ENCODE results near the gene TTC39B.

TTC39B gene

DNA sequence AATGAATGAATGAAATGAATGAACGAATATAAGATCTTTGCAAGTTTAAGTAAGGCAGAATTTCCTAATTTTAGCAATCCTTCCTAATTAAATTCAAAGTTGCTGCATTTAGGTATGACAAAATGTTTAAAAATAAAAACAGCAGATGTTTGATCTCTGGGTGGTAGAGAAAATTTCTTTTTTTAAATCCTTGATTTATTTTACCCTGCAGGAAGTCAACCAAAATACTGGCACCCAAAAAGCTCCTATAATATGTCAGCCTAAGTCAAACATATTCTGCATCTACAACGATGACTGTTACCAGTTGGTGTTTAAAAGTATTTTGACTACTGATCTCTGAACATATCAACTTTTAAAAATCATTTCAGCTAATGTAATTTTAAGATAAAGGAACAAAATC lies 58.4 kb downstream of the TTC39B start:
- Histone ChIP-seq H3K27ac (no peak overlapping the region), H3K9me3 (ENCODE audit: low read depth, low read length) (no peaks in the 10 kb centered on the region), H3K4me3 (no peak overlapping the region), H3K9ac (ENCODE audit: insufficient read length) (no peak overlapping the region), H3K36me3 (ENCODE audit: insufficient read depth, low read length) (no peaks in the 10 kb centered on the region)
- TF ChIP-seq FOXP2 (optimal IDR thresholded peaks at IDR 0.05; ENCODE audit: control extremely low read depth, extremely low read length, insufficient read depth) (no peak), POLR2AphosphoS5 (IDR thresholded peaks at IDR 0.05; ENCODE audit: borderline replicate concordance, low read depth, low read length) (no peak), EZH2 (IDR thresholded peaks at IDR 0.05) (no peak)
- no peak for DNase-seq (ENCODE audit: low read depth, low spot score)

DNA sequence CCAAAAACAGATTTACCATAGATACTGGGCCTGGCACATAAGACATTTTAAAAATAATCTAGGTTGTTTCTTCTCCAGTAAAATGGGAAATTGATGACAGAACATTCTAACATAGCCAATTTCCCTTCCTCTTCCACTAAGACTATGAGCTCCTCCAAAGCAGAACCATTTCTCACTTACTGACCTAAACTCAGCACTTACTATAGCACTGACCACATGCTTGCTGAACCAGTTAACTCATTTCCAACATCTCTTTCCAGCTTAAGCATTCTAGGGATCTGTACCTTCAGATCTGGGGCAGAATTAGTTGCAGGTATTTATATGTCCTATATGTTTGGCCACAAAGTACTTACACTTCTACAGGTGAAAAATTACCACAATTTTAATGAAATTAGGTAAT lies 58.9 kb downstream of the TTC39B start:
- H3K9ac ChIP-seq (ENCODE audit: insufficient read length), result no peak overlapping the region
- no peaks in the 10 kb centered on the region for H3K9me3 ChIP-seq (ENCODE audit: low read depth, low read length)
- no peaks in the 10 kb centered on the region for H3K36me3 ChIP-seq (ENCODE audit: insufficient read depth, low read length)
- no peak overlapping the region for H3K4me3 ChIP-seq
- DNase-seq (ENCODE audit: low read depth, low spot score), result no peak
- H3K27ac ChIP-seq, result no peak overlapping the region
- TF ChIP-seq POLR2AphosphoS5 (IDR thresholded peaks at IDR 0.05; ENCODE audit: borderline replicate concordance, low read depth, low read length) (no peak), EZH2 (IDR thresholded peaks at IDR 0.05) (no peak), FOXP2 (optimal IDR thresholded peaks at IDR 0.05; ENCODE audit: control extremely low read depth, extremely low read length, insufficient read depth) (no peak)

DNA sequence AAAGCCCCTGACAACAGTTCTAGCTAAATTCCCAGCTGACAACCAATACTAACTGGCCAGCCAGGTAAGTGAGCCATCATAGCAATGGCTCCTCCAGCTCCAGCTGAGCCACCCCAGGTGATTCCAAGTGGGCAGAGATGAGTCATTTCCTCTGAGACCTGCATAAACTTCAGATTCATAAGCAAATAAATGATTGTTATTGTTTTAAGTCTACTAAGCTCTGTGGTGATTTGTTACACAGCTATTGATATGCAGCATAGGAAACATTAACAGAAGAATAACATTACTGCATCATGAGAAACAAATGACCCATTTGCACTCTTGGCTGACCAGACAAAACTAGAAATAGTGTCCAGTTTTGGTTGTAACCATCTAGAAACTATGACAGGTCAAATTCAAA lies 60.3 kb downstream of the TTC39B start:
- Histone ChIP-seq H3K36me3 (ENCODE audit: insufficient read depth, low read length) (no peaks in the 10 kb centered on the region), H3K9me3 (ENCODE audit: low read depth, low read length) (no peaks in the 10 kb centered on the region), H3K27ac (no peak overlapping the region), H3K9ac (ENCODE audit: insufficient read length) (no peak overlapping the region), H3K4me3 (no peak overlapping the region)
- no peak for DNase-seq (ENCODE audit: low read depth, low spot score)
- TF ChIP-seq FOXP2 (optimal IDR thresholded peaks at IDR 0.05; ENCODE audit: control extremely low read depth, extremely low read length, insufficient read depth), result no peak
- no peak for TF ChIP-seq POLR2AphosphoS5 (IDR thresholded peaks at IDR 0.05; ENCODE audit: borderline replicate concordance, low read depth, low read length)
- no peak for TF ChIP-seq EZH2 (IDR thresholded peaks at IDR 0.05)

DNA sequence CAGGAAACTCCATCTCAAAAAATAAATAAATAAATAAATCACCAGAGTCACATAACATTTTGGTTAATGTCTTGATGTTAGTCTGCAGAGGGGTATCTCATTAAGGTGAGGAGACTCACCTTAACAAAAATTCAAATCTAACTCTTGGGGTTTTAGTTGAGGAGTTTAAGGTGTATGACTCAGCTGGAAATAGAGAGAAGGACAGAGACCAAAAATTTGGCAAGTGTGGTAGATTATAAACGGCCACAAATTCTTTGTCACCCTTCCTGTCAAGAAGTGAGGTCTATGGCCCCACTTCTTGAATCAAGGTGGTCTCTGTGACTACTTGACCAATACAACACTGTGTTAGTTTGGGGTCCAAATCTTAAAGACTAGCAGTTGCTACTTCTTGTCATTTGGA lies 60.8 kb downstream of the TTC39B start:
- Histone ChIP-seq H3K4me3 (no peak overlapping the region), H3K9ac (ENCODE audit: insufficient read length) (no peak overlapping the region), H3K36me3 (ENCODE audit: insufficient read depth, low read length) (no peaks in the 10 kb centered on the region), H3K9me3 (ENCODE audit: low read depth, low read length) (no peaks in the 10 kb centered on the region), H3K27ac (no peak overlapping the region)
- TF ChIP-seq FOXP2 (optimal IDR thresholded peaks at IDR 0.05; ENCODE audit: control extremely low read depth, extremely low read length, insufficient read depth), result no peak
- no peak for TF ChIP-seq POLR2AphosphoS5 (IDR thresholded peaks at IDR 0.05; ENCODE audit: borderline replicate concordance, low read depth, low read length)
- TF ChIP-seq EZH2 (IDR thresholded peaks at IDR 0.05), result no peak
- DNase-seq (ENCODE audit: low read depth, low spot score), result no peak

DNA sequence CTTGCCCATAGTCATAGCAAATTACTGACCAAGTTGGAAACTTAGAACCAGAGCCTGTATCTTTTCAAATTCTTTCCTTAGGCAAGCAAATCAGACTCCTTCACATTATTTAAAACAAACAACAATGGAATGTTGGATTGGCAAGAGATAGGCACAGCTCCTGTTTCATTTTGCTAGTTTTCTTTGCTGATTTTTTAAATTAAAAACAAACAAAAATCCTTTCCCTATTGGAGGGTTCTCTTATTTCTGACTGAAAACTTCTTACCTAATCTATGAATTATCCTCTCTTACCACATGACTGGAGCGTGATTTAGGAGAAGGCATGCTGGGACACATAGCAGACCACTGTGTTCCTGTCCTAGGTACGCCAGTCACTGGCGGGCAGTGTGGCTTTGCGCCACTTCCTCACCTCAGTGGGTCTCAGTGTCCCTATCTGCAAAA lies 63.0 kb downstream of the TTC39B start:
- H3K9ac ChIP-seq (ENCODE audit: insufficient read length), result no peak overlapping the region
- TF ChIP-seq EZH2 (IDR thresholded peaks at IDR 0.05), result no peak
- no peak for TF ChIP-seq FOXP2 (optimal IDR thresholded peaks at IDR 0.05; ENCODE audit: control extremely low read depth, extremely low read length, insufficient read depth)
- no peak for TF ChIP-seq POLR2AphosphoS5 (IDR thresholded peaks at IDR 0.05; ENCODE audit: borderline replicate concordance, low read depth, low read length)
- no peak for DNase-seq (ENCODE audit: low read depth, low spot score)
- no peaks in the 10 kb centered on the region for H3K9me3 ChIP-seq (ENCODE audit: low read depth, low read length)
- no peak overlapping the region for H3K4me3 ChIP-seq
- no peak overlapping the region for H3K27ac ChIP-seq
- H3K36me3 ChIP-seq (ENCODE audit: insufficient read depth, low read length), result no peaks in the 10 kb centered on the region

DNA sequence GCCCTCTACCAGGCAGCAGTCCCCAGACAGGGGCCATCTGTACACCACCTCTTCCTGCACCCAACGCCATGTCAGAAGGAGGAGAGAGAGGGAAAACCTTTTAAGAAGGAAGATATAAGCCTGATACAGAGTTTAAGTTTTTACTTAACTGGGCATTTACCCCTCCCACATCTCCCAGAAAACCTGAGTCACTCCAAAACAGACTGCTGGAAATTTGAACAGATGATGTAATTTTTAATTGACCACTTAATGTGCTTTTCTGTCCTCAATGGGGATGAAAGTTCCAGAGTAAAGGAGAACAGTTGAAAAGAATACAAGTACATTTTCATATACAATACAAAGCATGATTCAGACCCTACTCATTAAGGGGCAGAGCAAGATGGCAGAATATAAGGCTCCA lies 63.9 kb downstream of the TTC39B start:
- no peaks in the 10 kb centered on the region for H3K36me3 ChIP-seq (ENCODE audit: insufficient read depth, low read length)
- no peak overlapping the region for H3K4me3 ChIP-seq
- H3K9me3 ChIP-seq (ENCODE audit: low read depth, low read length), result no peaks in the 10 kb centered on the region
- no peak overlapping the region for H3K9ac ChIP-seq (ENCODE audit: insufficient read length)
- no peak for TF ChIP-seq EZH2 (IDR thresholded peaks at IDR 0.05)
- TF ChIP-seq FOXP2 (optimal IDR thresholded peaks at IDR 0.05; ENCODE audit: control extremely low read depth, extremely low read length, insufficient read depth), result no peak
- TF ChIP-seq POLR2AphosphoS5 (IDR thresholded peaks at IDR 0.05; ENCODE audit: borderline replicate concordance, low read depth, low read length), result no peak
- no peak for DNase-seq (ENCODE audit: low read depth, low spot score)
- no peak overlapping the region for H3K27ac ChIP-seq

DNA sequence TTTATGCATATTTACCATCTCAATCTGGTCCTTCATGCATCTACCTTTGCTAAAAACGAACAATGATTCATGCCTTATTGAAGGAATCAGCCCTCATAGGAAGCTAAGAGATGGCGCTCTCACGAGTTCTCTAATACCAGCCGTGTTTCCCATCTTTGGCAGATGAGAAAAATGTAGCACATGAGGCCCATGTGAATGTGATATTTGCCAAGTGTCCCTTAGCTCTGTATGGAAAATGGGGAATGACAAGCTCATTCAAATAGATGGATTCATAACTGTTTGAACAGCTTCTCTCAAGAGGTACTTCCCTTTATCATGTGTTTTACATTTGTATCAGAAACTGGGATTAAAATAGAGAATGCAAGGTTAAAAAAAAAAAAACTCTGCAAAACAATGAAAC lies 66.1 kb downstream of the TTC39B start:
- Histone ChIP-seq H3K9me3 (ENCODE audit: low read depth, low read length) (no peaks in the 10 kb centered on the region), H3K36me3 (ENCODE audit: insufficient read depth, low read length) (no peaks in the 10 kb centered on the region), H3K27ac (no peak overlapping the region), H3K9ac (ENCODE audit: insufficient read length) (no peak overlapping the region), H3K4me3 (no peak overlapping the region)
- TF ChIP-seq FOXP2 (optimal IDR thresholded peaks at IDR 0.05; ENCODE audit: control extremely low read depth, extremely low read length, insufficient read depth) (no peak), POLR2AphosphoS5 (IDR thresholded peaks at IDR 0.05; ENCODE audit: borderline replicate concordance, low read depth, low read length) (no peak), EZH2 (IDR thresholded peaks at IDR 0.05) (no peak)
- no peak for DNase-seq (ENCODE audit: low read depth, low spot score)

DNA sequence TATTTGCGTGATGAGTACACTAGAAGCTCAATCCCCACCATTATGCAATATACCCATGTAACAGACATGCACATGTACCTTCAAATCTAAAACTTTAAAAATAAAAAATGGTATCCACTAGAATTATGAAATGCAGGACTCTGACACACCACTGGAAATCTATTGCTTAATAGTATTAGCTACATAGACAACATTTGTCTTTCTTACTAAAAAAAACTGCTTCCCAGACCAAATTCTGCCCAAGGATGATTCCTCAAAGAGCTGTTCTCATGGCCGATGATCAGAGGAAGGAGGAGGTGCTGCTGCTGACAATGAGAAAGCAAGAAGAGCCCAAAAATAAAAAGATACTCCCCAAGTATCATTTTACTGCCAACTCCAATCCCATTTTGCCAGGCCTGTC lies 67.2 kb downstream of the TTC39B start:
- peaks cover 4% of the 10 kb centered on the region; the same call in 1 of the 2 replicates for H3K9me3 ChIP-seq (ENCODE audit: low read depth, low read length)
- H3K27ac ChIP-seq, result no peak overlapping the region
- no peak for DNase-seq (ENCODE audit: low read depth, low spot score)
- no peaks in the 10 kb centered on the region for H3K36me3 ChIP-seq (ENCODE audit: insufficient read depth, low read length)
- no peak overlapping the region for H3K4me3 ChIP-seq
- no peak for TF ChIP-seq EZH2 (IDR thresholded peaks at IDR 0.05)
- TF ChIP-seq FOXP2 (optimal IDR thresholded peaks at IDR 0.05; ENCODE audit: control extremely low read depth, extremely low read length, insufficient read depth), result no peak
- no peak for TF ChIP-seq POLR2AphosphoS5 (IDR thresholded peaks at IDR 0.05; ENCODE audit: borderline replicate concordance, low read depth, low read length)
- H3K9ac ChIP-seq (ENCODE audit: insufficient read length), result no peak overlapping the region

DNA sequence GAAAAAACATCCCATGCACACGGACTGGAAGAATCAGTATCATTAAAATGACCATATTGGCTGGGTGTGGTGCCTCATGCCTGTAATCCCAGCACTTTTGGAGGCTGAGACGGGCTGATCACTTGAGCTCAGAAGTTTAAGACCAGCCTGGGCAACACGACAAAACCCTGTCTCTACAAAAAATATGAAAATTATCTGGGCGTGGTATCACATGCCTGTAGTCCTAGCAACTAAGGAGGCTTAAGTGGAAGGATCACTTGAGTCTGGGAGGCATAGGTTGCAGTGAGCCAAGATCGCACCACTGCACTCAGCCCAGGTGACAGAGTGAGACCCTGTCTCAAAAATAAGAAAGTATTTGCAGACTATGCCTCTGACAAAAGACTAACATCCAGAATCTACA lies 68.4 kb downstream of the TTC39B start:
- Histone ChIP-seq H3K4me3 (no peak overlapping the region), H3K9me3 (ENCODE audit: low read depth, low read length) (peaks cover 4% of the 10 kb centered on the region; the same call in 1 of the 2 replicates), H3K36me3 (ENCODE audit: insufficient read depth, low read length) (no peaks in the 10 kb centered on the region), H3K27ac (no peak overlapping the region), H3K9ac (ENCODE audit: insufficient read length) (no peak overlapping the region)
- DNase-seq (ENCODE audit: low read depth, low spot score), result no peak
- TF ChIP-seq EZH2 (IDR thresholded peaks at IDR 0.05) (no peak), FOXP2 (optimal IDR thresholded peaks at IDR 0.05; ENCODE audit: control extremely low read depth, extremely low read length, insufficient read depth) (no peak), POLR2AphosphoS5 (IDR thresholded peaks at IDR 0.05; ENCODE audit: borderline replicate concordance, low read depth, low read length) (no peak)
